H54 (cell line): Measurements from ENCODE around the gene METTL21A.
"Not testable (repeated sequence)": the region's sequence is repeated elsewhere in the genome, so short reads cannot be mapped to it uniquely, and the experiment has no call there.

Source experiments
- DNase-seq: peaks from one replicate; pipeline ENCODE4 v3.0.0; 2011; ENCODE audit warnings: low spot score, mixed read lengths; ENCODE audit not compliant: insufficient read length
- FAIRE-seq: peaks from 3 replicates; lab custom pipeline; 2011; peaks lifted over from hg19 to GRCh38; lab: Jason Lieb, UNC
- POLR2A ChIP-seq: IDR thresholded peaks from 2 replicates; pipeline ENCODE4 v1.6.1; 2011; ENCODE audit warnings: low read depth, mild to moderate bottlenecking, low read length

METTL21A gene

DNA sequence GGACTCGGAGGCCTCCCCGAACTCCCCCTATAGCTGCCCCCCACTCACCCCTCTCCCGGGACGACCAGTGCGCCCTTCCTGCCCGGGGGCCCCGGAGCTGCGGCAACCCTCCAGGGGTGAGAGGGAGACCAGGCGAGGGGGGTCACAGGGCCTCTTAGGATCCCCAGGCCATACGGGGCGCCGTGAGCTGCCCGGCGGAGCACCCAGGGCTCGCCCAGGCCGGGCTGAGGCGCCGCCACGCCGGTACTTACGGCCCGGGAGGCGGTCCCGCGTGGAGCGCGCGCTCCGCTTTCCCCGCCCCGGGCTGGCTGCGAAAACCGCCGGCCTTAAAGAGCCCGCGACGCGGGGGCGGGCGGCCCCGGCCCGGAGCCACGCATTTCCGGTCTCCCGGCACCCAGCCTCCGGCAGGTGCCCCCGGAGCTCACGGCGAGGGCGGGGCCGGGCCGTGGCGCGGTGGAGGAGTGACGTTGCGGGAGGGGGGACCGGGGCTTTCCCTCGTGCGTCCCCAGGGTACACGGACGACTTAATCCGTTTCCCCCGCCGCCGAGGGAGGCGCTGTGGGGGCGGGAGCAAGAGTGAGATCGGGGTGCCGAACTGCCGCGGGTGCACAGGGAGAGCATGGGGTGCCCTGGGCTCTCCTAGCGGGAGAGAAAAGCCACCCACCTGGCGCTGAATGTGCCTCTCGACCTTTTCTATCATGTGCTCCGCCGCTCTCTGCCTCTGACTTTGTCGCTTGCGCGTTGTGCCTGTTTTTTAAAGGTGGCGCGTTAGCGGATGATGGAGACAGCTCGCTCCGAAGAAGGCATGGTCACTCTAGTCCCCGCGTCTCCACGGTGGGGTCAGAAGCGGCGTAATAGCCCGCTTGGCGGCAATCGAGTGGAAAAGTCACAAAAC, at the start of gene METTL21A:
TSS of gene METTL21A (minus strand) at position 381 of the 894 bp plus-strand sequence. CDS start 1,019 bp downstream, outside the sequence.
- DNase-seq (peak; percentile 88), FAIRE-seq (no peak)
- TF ChIP-seq POLR2A = peak; percentile 75

DNA sequence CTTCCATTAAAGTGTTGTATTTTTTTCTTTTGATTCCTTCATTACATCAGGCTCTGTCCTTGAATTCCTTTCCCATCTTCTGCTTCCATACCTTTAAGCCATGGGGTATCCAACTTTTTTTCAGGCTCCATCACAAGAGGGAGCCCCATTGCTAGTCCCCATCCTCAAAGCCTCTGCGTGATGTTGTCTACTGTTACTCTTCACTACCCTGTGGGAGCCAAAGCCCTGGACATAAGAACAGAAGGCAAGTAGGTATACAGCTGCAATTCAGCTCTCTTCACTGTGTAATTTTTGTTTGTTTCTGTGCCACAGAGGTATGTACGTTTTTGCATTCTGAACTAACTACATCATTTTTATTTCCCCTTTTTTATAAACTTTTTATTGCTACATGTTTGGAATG, 49.6 kb upstream of the METTL21A start:
- no peak for TF ChIP-seq POLR2A
- DNase-seq (no peak), FAIRE-seq (no peak)

DNA sequence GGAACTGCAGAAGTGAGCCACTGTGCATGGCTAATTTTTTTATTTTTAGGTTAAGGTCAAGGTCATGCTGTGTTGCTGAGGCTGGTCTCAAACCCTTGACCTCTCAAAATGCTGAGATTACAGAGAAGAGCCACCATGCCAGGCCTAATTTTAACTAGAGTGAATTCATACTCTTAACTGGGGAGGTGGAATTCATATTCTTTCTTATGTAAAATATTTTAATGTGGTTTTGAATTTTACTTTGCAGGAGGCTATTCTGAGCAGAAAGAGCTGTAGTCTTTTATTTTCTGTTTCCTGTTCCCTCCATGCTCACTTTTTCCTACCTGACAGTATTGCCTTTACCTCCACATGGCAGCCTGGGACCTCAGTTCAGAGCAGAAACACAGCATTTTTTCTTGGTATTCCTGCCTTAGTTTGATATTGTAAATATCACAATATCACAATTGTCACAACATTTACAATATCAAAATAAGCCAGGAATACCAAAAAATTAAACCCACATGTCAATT, 49.1 kb upstream of the METTL21A start:
- no peak for TF ChIP-seq POLR2A
- no peak for FAIRE-seq

DNA sequence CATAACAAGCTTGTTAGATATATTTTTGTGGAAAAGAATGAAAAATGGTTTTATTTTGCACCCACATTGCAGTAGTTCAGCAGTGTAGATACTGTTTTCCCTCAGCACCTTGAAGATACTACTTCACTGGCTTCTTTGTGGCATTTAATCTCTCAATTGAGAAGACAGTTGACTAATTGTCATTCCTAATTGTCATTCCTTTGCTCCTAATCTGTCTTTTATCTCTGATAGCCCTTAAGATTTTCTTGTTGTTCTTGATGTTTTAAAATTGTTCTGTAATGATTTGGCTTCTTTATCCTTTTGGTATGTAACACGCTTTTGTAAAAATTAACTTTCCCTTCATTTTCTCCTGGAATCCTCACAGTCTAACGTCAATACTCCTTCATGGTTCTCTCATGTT, 48.2 kb upstream of the METTL21A start:
- no peak for TF ChIP-seq POLR2A
- FAIRE-seq = no peak

More for the DNA sequence above, 49.1 kb upstream of the METTL21A start:
- no peak for DNase-seq

DNA sequence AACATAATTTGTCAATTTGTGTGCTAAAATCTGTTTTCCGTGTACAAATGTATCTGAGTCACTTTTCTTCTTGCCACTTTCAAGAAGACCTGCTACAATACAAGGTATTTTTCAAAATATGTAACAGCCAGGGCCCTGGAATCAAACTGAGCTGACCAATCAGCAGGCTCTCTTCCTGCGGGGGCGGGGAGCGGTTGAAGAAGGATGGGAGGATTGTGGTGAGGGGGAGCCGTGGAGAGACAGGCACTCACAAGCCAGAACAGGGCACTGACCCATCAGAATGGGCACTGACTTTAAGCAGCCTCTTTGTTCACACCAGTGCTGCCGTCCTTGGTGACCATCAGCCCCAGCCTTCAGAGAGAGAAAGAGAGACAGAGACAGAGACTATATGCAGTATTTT, 45.7 kb upstream of the METTL21A start:
- no peak for FAIRE-seq
- no peak for TF ChIP-seq POLR2A
- no peak for DNase-seq

More for the DNA sequence above, 48.2 kb upstream of the METTL21A start:
- DNase-seq = no peak

DNA sequence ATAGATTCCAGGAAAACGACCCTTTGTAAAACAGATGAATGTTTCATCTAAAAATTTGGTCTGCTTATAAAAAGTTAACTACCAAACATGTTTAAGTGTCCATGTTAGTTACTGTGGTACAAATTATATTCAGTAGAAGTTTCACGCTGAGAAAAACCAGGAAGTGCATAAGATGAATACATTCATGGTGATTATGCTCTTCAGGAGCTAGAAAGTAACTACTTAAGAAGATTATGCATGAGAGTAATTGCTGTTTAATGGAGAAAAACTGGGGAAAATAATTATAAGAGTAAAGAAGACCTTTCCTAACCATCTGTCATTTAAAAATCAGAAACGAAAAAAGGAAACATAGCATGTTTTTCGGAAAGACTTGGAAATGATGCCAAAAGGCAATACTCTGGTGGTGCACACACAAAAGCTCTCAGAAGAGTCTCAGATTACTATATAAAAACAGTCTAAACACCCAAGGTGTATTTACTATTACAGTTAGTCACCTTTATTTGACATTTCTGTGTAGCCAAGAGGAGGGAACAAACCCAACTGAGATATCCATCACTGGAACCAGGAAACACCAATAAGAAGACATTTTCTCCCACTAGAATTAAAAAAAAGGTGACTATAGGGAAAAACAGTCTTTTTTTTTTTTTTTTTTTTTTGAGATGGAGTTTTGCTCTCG, 38.8 kb upstream of the METTL21A start:
- TF ChIP-seq POLR2A = no peak
- DNase-seq (no peak), FAIRE-seq (no peak)

DNA sequence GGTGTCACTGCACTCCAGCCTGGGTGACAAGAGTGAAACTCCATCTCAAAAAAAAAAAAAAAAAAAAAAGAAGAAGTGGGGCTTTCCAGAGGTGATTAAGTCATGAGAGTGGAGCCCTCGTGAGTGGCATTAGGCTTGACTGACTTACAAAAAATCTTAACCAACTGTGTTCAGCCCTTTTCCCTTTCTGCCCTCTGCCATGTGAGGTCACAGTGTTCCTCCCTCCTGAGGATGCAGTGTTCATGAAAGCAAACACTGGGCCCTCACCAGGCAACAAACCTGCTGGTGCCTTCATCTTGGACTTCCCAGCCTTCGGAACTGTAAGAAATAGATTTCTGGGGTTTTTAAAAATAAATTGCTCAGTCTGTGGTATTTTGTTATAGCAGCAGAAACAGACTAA, 37.0 kb upstream of the METTL21A start:
- DNase-seq = no peak
- no peak for FAIRE-seq
- TF ChIP-seq POLR2A = no peak

DNA sequence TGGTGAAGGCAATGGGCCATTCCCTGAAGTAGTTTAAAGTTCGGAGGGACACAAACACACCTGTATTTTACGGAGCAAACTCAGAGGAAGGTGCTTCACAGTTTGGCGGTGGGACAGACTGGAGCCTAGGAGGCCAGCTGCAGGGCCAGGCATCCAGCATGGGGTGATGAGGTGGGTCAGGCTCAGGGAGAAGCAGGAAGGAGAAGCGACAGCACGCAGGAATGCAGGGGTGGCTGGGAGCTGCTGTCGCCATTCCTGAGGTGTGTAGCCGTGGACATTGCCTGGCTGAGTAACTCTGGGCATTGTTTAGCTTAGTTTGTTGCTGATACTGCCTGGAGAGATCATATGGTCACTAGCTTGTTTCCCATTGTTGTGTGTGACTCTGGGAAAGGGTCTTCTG, 35.8 kb upstream of the METTL21A start:
- no peak for TF ChIP-seq POLR2A
- FAIRE-seq (no peak), DNase-seq (no peak)

DNA sequence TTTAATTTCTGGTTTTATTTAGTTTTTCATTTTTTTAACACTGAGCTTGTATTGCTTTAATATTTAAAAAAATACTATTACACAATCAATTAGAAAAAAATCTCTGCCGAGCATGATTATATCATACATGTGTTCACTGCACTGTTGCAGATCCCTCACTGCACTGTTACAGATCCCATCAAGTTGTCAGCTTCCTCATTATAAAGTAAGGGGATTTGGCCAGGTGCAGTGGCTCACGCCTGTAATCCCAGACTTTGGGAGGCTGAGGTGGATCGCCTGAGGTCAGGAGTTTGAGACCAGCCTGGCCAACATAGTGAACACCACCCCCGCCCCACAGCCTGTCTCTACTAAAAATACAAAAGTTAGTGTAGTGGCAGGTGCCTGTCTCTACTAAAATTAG, 33.0 kb upstream of the METTL21A start:
- no peak for DNase-seq
- TF ChIP-seq POLR2A = no peak
- FAIRE-seq = no peak

DNA sequence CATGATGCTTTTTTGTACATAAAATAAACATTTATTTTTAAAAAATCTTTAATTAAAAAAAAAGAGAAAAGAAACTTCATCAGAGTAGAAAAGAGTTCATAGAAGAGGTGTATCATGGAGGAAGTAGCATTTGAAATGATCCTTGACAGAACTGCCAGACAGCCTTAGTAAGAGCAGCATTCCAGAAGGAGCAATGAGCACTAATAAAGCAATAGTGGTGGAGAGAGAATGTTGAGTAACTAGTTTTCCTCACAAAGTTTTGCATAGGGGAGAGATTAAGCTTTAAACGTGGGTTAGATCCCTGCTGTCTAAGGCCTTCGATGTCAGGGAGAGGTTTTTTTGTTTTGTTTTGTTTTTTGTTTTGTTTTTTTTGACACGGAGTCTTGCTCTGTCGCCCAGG, 29.8 kb upstream of the METTL21A start:
- FAIRE-seq = no peak
- TF ChIP-seq POLR2A = no peak
- no peak for DNase-seq

DNA sequence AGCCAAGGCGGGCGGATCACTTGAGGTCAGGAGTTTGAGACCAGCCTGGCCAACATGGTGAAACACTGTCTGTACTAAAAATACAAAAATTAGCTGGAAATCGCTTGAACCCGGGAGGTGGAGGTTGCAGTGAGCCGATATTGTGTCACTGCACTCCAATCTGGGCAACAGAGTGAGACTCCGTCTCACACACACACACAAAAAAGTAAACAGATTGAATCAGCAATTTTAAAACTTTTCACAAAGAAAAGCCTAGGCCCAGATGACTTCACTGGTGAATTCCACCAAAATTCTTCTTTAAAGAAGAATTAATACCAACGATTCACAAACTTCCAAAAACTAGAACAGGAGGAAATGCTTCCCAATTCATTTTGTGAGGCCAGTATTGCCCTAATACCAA, 21.4 kb upstream of the METTL21A start:
- DNase-seq, FAIRE-seq: not testable (repeated sequence)

DNA sequence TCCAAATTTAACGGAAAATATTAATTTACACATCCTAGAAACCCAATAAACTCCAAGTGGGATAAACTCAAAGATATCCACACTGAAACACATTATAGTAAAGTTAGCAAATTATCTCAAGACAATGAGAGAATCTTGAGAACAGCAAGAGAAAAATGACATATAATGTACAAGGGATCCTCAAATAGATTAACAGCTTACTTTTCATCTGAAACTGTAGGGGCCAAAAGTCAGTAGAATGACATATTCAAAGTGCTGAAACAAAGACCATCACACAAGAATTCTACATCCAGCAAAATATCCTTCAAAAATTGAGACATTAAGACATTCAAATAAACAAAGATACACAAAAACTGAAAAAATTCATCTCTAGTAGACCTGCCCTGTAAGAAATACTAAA, 18.7 kb upstream of the METTL21A start:
- no peak for TF ChIP-seq POLR2A
- DNase-seq = no peak
- FAIRE-seq = no peak

DNA sequence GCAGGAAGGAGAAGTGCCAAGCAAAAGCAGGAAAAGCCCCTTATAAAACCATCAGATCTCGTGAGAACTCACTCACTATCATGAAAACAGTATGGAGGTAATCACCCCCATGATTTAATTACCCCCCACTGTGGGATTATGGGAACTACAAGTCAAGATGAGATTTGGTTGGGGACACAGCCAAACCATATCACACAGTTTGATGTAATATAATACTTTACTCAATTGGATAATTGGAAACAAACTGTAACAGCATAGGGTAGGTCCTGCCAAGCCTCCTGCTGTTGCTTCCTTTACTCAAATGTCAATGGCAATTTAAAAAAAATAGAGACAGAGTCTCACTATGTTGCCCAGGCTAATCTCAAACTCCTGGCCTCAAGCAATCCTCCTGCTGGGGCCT, 15.5 kb upstream of the METTL21A start:
- FAIRE-seq (no peak), DNase-seq (no peak)
- TF ChIP-seq POLR2A = no peak

DNA sequence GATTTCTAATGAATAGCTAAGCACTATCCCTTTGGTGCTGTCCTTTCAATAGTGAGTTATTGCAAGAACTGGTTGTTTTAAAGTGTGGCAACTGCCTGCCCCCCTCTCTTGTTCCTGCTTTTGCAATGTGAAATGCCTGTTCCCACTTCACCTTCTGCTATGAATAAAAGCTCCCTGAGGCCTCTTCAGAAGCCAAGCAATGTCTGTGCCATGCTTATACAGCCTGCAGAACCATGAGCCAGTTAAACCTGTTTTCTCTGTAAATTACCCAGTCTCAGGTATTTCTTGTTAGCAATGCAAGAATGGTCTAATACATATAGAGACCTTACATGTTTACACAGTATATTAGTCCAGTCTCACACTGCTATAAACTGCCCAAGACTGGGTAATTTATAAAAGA, 15.0 kb upstream of the METTL21A start:
- FAIRE-seq (no peak), DNase-seq (no peak)
- no peak for TF ChIP-seq POLR2A

DNA sequence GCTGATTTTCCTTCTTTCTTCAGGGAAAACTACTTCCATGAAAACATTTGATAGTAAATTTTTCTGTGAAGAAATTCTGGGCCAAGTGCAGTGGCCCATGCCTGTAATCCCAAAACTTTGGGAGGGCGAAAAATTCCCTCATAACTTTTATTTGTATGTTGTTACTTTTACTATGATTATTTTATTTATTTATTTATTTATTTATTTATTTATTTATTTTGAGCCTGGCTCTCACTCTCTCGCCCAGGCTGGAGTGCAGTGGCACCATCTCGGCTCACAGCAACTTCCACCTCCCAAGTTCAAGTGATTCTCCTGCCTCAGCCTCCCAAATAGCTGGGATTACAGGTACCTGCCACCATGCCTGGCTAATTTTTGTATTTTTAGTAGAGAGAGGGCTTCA, 14.1 kb upstream of the METTL21A start:
- FAIRE-seq, DNase-seq: not testable (repeated sequence)
